ENCODE measurements around the gene NCAPG2. TPM values are rescaled to one million over a fixed set of nuclear protein-coding genes. Genes with fewer than 3 reads are reported as not detected.

The NCAPG2 gene
- polyA plus RNA-seq, 1 of the 3 experiments (the other 2 are of a cell fraction) = 25.0 TPM

DNA sequence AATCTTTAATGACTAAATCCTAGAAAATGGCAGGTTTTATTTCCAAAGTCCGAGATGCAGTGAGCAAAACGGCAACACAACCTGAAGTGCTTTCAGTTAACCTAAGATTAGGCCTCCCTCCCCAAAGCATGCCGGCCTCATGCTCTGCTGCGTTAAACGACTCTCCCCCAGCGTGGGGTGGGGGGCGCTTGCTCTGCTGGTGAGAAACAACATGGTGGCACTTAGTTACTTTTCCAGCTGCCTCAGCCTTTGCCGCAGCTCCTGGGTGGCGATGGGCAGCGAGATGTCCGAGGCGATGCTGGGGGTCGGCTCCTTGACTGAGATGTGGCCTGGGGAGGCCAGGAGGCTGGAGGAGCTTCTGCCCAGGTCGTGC is 36.7 kb upstream of the NCAPG2 start:
- no peak for DNase-seq
- CTCF ChIA-PET = interaction anchor here (1.3 to 2.4 kb wide), 3 partner anchors 8 to 45 kb away, joined by 4 to 7 read pairs (median 6); no protein-coding TSS in a partner anchor
- no peak overlapping the region; the same call in 1 of the 2 replicates for H3K4me2 ChIP-seq

More for the DNA sequence above, 36.7 kb upstream of the NCAPG2 start:
- peaks cover 67 to 83% of the 10 kb centered on the region in 2 experiments for H3K36me3 ChIP-seq (replicated peaks in 1 of 2; ENCODE audit: control insufficient read depth in 1 of 2, insufficient read depth in 2 of 2, low read length in 1 of 2)
- H3K4me3 ChIP-seq (ENCODE audit: low read depth in 2 of 2, low read length in 1 of 2) = no peak overlapping the region
- no peaks in the 10 kb centered on the region for H3K4me1 ChIP-seq (ENCODE audit: control insufficient read depth in 1 of 2, insufficient read depth in 2 of 2, low read depth in 1 of 2, low read length in 1 of 2)
- H4K20me1 ChIP-seq (ENCODE audit: insufficient read depth) = no peaks in the 10 kb centered on the region
- no peaks in the 10 kb centered on the region for H3K9me3 ChIP-seq
- TF ChIP-seq USF1 (IDR thresholded peaks at IDR 0.05; ENCODE audit: borderline replicate concordance, low read depth) = no peak
- TF ChIP-seq CTCF (IDR thresholded peaks at IDR 0.05) = no peak
- no peak for TF ChIP-seq GABPA (IDR thresholded peaks at IDR 0.05; ENCODE audit: low read depth)
- TF ChIP-seq RCOR1 (IDR thresholded peaks at IDR 0.05; ENCODE audit: low read length) = no peak
- TF ChIP-seq, protein P1, sequence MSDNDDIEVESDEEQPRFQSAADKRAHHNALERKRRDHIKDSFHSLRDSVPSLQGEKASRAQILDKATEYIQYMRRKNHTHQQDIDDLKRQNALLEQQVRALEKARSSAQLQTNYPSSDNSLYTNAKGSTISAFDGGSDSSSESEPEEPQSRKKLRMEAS (IDR thresholded peaks at IDR 0.05; ENCODE audit: low read depth) = no peak
- no peak for TF ChIP-seq NRF1 (IDR thresholded peaks at IDR 0.05; ENCODE audit: low read depth, low read length)
- TF ChIP-seq, protein P2, sequence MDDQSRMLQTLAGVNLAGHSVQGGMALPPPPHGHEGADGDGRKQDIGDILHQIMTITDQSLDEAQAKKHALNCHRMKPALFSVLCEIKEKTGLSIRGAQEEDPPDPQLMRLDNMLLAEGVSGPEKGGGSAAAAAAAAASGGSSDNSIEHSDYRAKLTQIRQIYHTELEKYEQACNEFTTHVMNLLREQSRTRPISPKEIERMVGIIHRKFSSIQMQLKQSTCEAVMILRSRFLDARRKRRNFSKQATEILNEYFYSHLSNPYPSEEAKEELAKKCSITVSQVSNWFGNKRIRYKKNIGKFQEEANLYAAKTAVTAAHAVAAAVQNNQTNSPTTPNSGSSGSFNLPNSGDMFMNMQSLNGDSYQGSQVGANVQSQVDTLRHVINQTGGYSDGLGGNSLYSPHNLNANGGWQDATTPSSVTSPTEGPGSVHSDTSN (IDR thresholded peaks at IDR 0.05) = no peak
- TF ChIP-seq TAF1 (IDR thresholded peaks at IDR 0.05; ENCODE audit: borderline replicate concordance, low read depth, low read length) = no peak
- H3K27me3 ChIP-seq (ENCODE audit: insufficient read depth) = no peaks in the 10 kb centered on the region
- peaks cover 7% of the 10 kb centered on the region for H3F3A ChIP-seq (replicated peaks; ENCODE audit: insufficient read depth)
- H3K79me2 ChIP-seq (ENCODE audit: insufficient read depth) = no peaks in the 10 kb centered on the region
- POLR2A ChIA-PET = interaction anchor here (0.6 kb wide), 1 partner anchor 15 kb away, joined by 4 read pairs; no protein-coding TSS in a partner anchor
- H3K27ac ChIP-seq (ENCODE audit: low read depth in 2 of 2, low read length in 1 of 2) = peak overlapping the region in 1 of 2 experiments; percentile 44; a peak in 2 of 4 replicates
- 91% methylated on average over 10 of the region's 14 CpGs for WGBS (ENCODE audit: low lambda C conversion rate)
- H3K9me2 ChIP-seq = no peaks in the 10 kb centered on the region
- no peak overlapping the region for H3K9ac ChIP-seq
- H2AFZ ChIP-seq (ENCODE audit: low read depth) = no peak overlapping the region

Measured in SK-N-SH (cell line).